ENCODE measurements around the gene PIK3R4.

Gene PIK3R4

DNA sequence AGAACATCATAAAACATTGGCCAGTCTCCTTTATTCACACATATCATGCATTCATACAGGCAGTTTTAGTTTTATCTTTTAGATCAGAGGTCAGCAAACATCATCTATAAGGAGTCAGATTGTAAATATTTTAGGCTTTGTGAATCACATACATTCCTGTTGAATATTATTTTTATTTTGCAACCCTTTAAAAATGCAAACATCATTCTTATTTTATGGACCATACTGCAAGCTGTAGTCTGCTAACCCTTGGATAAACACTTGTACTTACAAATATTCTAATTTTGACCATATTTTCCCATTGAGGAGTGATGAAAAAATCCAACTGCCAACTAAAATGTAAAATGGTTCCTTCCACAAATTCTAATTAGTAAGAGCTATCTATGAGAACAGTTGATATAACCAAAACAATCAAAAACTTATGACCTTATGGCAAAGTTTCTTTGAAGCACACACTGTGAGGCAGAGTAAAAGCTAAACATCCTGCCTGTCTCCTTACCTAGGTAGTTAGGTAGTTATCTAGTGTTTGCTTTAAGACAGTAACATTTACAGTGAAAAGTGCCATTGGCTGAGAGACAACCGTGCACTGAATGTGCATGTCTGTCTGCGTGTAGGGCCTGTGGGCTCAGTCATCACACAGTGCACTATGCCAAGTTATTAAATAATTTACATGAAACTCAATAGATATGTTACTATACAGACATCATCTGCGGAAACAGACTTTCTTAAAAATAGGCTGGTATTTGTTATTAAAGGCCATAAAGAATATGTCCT is 57.7 kb downstream of the PIK3R4 start:
- no peak for DNase-seq (ENCODE audit: low read depth)

DNA sequence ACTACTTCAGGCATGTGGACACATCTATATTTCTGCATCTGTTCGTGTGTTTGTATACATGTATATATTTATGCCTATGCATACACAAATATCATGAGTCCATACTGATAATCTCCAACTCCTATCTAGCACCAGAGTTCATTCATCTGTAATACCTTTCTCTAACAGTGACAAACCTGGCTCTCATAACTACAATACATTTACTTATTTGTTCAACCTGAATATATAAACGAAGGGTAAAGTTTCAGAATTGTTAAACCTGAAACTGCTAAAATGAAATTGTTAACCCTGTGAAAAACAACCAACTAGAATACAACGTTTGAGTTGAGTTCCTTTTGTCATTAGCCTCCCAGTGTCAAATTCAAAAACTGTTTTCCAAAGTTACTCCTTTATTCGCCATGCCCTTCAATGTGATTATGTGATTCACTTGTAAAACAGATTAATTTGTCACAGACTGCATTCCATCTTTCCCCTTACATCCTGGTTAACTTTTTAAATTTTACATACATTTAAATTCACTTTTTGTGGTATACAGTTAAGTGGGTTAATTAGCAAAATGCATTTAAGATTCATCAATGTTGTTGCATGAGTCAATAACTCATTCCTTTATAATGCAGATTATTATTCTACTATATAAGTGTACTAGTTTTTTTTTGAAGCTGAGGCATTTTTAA is 58.5 kb downstream of the PIK3R4 start:
- no peak for DNase-seq (ENCODE audit: low read depth)

DNA sequence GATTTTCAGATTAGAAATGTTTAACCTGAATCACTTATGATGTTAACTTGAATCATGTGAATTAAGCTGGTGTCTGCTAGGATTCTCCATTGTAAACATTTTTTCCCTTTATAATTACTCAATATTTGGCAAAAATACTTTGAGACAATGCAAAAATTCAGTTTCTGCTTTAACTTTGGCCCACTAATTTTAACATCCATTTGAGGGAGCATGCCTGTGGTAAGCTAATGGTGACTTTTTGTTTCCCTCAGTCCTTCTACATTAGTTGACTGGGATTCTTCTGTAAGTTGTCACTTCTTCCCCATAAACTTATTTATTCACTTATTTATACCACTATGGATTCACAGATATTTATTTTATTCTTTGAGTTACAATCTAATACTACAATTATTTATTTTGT is 59.3 kb downstream of the PIK3R4 start:
- DNase-seq (ENCODE audit: low read depth): no peak

DNA sequence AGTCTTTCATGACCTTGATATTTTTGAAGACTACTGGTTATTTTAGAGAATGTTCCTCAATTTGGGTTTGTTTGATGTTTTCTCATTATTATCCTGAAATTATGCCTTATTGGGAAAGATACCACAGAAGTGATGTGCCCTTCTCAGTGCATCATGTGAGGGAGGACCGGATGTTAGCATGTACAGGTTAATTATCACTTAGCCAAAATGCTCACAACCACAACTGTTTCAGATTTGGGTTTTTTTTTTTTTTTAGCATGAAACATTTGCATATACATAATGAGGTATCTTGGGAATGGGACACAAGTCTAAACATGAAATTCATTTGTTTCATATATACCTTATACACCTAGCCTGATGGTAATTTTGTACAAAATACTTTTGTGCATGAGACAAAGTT is 59.8 kb downstream of the PIK3R4 start:
- DNase-seq (ENCODE audit: low read depth): no peak

DNA sequence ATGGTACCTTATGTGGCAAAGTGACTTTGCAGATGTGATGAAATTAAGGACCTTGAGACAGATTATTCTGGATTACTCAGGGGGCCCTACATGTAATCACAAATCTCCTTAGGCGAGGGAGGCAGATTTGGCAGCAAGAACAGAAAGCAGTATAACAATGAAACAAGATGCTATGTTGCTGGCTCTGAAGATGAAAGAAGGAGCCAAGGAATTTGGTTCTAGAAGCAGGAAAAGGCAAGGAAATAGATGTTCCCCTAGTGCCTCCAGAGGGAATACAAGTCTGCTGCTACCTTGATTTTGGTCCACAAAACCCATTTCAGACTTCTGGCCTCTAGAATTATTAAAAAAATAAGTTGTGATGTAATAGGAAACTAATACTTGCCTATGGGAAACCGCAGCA is 64.5 kb downstream of the PIK3R4 start:
- no peak for DNase-seq (ENCODE audit: low read depth)

DNA sequence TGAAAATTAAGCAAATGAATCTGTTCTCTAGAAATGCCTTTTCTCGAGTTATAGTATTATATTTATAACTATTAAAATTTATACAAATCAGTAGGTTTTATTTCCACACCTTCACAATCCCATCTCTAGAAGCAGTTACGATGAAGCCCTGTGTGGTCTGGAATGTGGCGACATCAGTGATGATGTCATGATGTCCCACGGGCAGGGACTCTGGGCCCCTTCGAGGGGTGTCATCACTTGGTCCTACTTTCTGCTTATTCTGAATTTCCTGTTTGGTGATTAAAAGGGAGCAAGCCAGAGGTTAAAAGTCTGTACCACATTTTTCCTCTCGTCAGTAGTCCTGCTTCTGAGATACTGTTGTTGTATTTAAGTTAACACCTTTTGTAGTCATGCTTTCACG is 67.4 kb downstream of the PIK3R4 start:
- no peak for DNase-seq (ENCODE audit: low read depth)

DNA sequence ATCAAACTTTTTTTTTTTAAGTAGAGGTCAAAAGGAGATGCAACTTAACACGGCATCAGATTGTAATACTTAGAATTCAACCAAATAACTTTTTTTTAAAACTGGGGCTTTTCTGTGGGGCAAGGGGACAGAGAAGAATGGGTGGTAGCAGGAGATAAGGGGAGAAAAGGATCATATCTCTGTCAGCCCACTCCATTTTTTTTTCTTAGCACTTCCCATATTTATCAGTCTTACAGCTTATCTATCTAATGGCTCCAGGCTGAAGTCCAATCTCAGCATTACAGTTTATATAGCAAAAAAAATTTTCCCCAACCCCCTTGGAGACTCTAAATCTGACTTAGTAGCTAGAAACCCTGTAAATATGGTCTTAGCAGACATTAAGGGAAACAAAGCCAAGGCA is 69.3 kb downstream of the PIK3R4 start:
- no peak for DNase-seq (ENCODE audit: low read depth)

DNA sequence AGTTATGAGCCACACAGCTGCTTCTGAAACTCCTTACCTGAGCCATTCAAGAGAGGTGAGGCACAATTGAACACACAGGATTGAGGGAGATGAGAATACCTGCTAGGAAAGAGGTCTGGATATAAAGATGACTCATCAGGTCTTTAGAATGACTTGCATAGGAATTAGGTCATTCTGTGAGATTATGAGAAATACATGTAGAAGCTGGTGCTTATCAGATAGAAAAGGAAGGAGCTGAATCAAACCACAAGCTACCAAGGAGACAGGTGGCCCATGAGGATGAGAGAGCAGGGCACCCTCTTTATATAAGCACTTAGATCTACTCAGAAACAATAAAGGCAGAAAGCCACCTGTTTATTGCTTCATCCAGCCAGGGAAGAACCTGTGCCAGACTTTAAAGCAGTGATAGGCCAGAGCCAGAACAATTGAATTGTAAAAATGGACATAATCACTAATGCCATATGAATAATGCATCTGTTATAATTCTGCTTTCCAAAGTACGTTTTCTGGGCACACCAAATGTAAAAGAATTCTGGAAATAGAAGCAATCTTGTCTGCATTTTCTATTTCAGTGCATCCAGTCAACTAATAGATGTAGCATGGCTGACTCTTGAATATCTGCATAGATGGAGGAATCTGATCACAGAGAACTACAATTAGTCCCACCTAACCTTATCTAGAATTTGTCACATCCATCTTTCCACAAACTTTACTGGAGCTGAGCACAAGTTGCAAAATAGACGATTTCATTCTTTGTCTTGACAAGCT is 74.9 kb downstream of the PIK3R4 start:
- DNase-seq (ENCODE audit: low read depth): no peak

DNA sequence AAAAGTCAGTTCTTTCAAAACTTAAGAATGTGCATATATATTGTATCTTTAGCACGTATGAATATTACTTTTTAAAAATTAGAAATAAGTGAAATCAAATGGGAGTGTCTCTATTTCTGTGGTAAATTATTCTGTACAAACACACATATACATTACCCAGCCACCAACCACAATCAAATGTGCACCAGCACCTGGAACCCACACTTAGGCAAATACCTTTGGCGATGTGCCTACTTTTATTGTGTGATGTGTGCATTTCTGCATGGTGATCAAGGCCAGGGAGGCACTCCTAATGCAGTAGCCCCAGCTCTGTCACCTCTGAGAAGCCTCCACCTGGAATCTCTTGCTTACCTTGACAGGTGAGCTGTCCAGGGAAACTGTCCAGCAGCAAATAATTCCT is 76.9 kb downstream of the PIK3R4 start:
- no peak for DNase-seq (ENCODE audit: low read depth)

DNA sequence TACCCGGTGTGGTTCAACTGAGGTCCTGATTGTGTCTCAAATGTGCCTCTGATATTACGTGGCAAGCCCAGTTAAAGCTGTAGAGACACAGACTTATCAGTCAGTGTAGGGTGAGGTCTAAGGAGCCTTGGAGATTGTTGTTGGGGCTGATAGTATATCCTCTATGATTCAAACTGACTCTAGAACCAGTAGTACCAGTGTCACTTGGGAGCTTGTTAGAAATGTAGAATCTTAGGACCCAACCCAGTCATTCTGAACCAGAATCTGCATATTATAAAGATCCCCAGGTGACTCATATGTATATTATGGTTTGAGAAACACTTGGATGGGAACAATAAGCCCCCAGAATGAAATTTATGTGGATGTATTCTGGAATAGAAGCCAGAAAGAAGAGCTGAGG is 83.5 kb downstream of the PIK3R4 start:
- DNase-seq (ENCODE audit: low read depth): no peak

DNA sequence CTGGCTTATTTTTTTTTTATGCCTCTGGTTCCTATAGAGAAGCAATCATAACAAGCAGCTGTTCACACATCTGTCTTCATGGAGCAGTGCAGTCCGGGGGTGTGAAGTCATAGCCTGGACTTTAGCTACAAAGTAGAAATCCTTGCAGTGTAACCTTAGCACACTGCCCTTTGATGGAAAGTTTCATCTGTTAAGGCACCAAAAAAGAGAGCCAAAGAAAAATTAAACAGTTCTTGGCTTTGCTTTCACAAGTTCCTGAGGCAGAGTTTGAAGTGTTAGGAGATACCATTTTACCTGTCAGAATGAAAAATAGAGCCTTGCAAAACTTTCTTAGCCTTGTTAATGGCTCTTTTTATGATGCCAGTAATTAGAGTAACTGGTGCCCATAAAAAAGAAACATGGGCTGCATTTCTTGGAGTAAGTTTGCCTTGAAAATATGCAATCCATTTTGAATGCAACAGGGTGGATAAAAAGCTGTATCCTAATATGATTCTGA is 84.1 kb downstream of the PIK3R4 start:
- DNase-seq (ENCODE audit: low read depth): no peak

DNA sequence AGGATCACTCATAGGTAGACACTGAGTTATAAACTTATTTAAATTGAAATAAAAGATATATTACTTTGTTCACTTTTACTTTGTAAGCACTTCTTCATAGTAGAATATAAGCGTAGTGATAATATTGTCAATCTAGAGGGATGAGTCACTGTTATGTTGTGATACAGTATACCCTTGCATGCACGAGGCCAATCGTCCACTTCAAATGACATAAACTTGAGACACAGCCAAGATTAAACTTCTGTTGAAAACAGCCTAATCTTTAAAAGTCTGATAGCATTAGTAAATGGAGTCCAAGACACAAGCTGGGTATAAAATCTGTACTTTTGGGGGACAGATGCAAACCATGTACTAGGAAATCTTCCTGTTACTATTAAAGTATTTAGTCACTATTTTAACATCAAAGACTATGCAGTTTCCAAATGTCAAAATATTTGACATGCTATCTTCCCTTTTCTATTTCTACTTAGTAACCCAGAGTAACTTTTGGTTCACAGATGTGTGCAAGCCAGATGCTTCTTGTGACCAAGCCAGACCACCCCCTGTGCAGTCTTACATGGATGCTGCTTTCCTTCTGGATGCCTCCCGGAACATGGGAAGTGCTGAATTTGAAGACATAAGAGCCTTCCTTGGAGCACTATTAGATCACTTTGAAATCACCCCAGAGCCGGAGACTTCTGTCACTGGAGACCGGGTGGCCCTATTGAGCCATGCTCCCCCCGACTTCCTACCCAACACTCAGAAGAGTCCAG is 85.3 kb downstream of the PIK3R4 start:
- DNase-seq (ENCODE audit: low read depth): no peak

DNA sequence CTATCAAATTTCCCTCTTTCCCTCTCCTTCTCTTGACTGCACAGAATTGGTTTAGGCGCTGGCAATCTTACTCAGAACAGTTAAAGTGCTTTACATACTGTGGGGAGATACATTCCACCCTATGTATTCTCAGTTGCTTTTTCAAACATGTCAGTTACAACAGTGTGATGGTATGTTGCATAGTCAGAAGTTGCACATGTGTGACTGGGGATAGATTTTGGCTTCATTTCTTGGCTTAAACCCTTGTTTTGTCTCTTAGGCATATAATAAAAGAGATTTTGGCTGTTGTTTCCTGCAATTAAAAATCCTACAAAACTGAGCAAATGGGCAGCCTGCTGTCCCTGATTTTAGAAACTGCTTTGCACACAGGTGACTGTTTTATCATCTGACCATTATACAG is 86.7 kb downstream of the PIK3R4 start:
- no peak for DNase-seq (ENCODE audit: low read depth)

DNA sequence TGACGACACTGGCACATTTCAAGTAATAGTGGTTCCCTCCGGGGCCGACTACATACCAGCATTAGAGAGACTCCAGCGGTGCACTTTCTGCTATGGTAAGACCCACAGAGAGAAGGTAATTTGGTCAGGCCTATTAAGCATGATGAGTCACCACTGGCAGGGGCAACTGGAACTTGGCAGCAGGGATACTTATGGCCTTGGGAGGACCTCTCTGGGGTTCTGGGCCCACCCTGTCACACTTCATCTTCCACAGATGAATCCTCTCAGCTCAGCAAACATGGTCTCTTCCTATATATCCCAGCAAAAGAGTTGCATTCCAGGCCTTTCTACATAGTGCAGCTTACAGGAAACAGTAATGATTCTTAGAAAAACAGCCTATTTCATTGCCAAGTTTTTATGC is 88.0 kb downstream of the PIK3R4 start:
- no peak for DNase-seq (ENCODE audit: low read depth)

DNA sequence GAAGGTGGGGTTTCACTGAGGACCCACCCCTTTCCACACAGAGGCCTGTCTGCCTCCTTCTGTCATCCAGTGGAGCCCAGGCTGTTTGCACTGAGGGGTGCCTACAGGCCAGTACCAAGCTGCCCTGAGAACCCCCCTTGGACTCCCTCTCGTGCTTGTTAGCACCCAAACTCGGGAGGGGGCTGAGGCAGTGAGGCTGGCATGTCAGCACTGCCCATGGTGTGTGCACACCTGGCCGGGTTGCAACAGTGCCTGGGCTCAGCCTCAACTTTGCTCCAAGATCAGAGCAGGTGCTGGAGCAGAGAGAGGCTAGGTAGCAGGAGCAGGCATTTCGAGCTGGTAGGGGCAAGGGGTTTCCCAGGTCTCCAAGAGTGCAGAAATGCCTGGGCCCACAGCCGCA is 90.0 kb downstream of the PIK3R4 start:
- DNase-seq (ENCODE audit: low read depth): no peak

DNA sequence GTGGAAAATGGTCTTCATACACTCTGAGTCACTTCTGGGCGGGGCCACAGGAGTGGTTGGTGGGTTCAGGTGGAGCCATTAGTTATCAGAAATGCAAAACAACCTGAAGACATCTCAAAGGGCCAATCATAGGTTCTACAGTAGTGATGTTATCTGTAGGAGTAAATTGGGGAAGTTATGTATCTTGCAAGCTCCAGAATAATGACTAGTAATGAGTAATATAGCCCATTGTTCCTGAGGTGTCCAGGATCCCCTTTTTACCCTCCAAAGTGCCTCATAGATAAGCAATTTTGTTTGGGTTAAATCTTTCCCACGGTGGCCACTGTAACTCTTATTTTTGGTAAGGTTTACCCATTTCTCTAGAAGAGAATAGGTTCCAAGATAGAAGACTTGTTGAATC is 91.7 kb downstream of the PIK3R4 start:
- DNase-seq (ENCODE audit: low read depth): no peak

DNA sequence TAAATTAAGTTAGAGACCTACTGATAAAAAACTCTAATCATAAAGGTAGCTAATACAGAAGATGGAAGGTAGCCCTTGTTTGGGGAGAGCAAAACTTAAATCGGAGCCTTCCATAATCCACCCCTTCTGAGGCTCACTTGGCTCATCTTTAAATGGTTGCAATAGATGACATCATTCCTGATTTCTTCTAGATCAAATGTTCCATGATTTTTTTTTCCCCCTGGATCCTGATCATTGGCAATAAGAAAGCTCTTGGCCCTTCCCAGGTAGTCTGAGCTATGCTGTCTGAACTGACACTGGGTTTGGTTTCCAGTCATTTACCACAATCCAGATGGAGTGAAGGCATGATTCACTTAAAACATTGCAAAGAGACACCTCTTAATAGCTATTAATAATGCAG is 92.5 kb downstream of the PIK3R4 start:
- DNase-seq (ENCODE audit: low read depth): no peak

DNA sequence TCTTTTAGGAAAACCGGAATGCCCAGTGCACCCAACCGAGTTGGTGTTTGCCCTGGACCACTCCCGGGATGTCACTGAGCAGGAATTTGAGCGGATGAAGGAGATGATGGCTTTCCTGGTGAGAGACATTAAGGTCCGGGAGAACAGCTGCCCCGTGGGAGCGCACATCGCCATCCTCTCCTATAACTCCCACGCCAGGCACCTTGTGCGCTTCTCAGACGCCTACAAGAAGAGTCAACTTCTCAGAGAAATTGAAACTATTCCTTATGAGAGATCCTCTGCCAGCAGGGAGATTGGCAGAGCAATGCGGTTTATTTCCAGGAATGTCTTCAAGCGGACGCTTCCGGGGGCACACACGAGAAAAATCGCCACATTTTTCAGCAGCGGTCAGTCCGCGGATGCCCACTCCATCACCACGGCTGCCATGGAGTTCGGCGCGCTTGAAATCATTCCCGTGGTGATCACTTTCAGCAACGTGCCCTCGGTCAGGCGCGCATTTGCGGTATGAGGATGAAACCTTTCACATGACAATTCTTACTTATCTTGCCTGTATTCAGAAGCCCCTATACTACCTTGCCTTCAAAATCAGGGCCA is 97.5 kb downstream of the PIK3R4 start:
- no peak for DNase-seq (ENCODE audit: low read depth)

DNA sequence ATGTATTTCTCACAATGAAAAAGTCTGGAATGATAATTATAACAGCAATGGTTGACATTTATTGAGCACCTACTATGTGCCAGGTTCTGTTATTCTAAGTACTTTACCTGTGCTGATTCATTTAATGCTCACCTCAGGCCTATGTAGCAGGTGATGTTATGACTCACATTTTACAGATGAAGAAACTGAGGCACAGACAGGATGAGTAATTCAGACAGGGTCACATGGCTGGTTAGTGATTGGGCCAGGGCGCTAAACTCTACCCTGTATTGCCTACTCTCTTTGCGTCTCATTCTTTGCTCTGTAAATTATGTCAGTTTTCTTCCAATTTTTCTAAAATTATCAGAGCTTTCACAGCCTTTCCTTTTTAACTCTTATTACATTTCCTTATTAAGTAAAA is 98.3 kb downstream of the PIK3R4 start:
- no peak for DNase-seq (ENCODE audit: low read depth)

DNA sequence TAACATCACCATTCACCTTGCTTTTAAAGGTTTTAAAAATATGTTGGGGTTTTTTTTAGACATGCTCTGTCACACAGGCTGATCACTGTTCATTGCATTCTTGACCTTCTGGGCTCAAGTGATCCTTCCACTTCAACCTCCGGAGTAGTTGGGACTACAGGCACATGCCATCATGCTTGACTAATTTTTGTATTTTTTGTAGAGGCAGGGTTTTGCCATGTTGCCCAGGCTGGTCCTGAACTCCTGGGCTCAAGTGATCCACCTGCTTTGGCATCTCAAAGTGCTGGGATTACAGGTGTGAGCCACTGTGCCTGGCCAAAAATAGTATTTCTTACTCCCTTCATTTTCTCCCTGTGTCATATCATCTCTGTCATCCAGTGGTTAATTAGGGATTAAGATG is 101.4 kb downstream of the PIK3R4 start:
- no peak for DNase-seq (ENCODE audit: low read depth)

DNA sequence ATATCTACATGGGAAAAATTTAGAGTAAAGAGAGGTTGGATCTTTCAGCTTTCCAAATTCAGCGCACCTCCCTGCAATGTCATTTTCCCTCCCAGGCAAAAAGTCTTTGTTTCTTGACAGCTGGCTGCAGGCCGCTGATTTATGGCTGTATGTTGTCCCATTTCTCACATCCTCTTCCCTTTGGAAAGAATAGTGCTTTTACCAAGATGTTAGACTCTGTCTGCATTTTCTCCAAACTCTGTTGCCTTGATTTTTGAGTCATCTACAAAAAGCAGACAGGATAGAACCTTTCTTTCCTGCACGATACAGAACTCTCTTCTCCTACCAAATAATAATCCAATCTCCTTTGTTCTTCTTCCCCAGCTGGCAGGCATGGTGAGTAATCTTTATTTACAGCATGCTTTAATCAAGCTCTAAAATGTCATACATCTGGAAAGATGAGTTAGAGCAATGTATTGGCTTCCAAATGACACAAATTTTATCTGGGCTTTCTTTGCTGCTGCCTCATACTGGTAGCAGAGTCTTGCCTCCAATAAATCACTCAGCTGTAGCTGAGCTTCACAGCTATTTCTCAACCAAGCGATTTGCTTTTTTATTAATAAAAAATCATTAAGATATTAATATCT is 101.9 kb downstream of the PIK3R4 start:
- no peak for DNase-seq (ENCODE audit: low read depth)
